IPS-20b (cell line): ENCODE results near the gene ATMIN.

ENCODE experiments used
- H3K27ac ChIP-seq: one replicate; pipeline ENCODE4 v1.5.1; 2013; ENCODE audit warnings: low read length
- H3K27me3 ChIP-seq: 2 replicates; pipeline ENCODE4 v1.6.1; 2013; ENCODE audit warnings: mild to moderate bottlenecking, low read length, inconsistent platforms; ENCODE audit not compliant: insufficient read depth
- H3K36me3 ChIP-seq: 2 replicates; pipeline ENCODE4 v1.6.1; 2013; ENCODE audit warnings: low read depth, mild to moderate bottlenecking, inconsistent platforms, low read length, moderate library complexity; ENCODE audit not compliant: insufficient read depth
- H3K4me1 ChIP-seq: 2 replicates; pipeline ENCODE4 v1.6.1; 2013; ENCODE audit warnings: mild to moderate bottlenecking, control low read depth, inconsistent platforms, low read length, moderate library complexity; ENCODE audit not compliant: insufficient read depth
- H3K4me3 ChIP-seq: 2 replicates; pipeline ENCODE4 v1.5.1; 2013; ENCODE audit warnings: mild to moderate bottlenecking, low read length, inconsistent platforms
- H3K9ac ChIP-seq: 2 replicates; pipeline ENCODE4 v1.6.1; 2013; ENCODE audit warnings: low read depth, mild to moderate bottlenecking, inconsistent platforms, low read length, moderate library complexity
- H3K9me3 ChIP-seq: 2 replicates; pipeline ENCODE4 v1.6.1; 2013; ENCODE audit warnings: mild to moderate bottlenecking, low read depth, low read length, inconsistent platforms; ENCODE audit not compliant: insufficient read depth

Gene ATMIN

GRCh38 chr16:81040842-81041241, 5.2 kb downstream of the ATMIN start:
- H3K27me3 ChIP-seq = no peaks in the 10 kb centered on the region
- H3K4me3 ChIP-seq = no peak overlapping the region
- no peaks in the 10 kb centered on the region for H3K4me1 ChIP-seq
- peaks cover 80% of the 10 kb centered on the region for H3K36me3 ChIP-seq
- no peak overlapping the region for H3K27ac ChIP-seq
- H3K9ac ChIP-seq = no peak overlapping the region
- no peaks in the 10 kb centered on the region for H3K9me3 ChIP-seq

GRCh38 chr16:81041696-81042095, 6.1 kb downstream of the ATMIN start:
- peaks cover 88% of the 10 kb centered on the region for H3K36me3 ChIP-seq
- no peak overlapping the region for H3K4me3 ChIP-seq
- no peaks in the 10 kb centered on the region for H3K27me3 ChIP-seq
- H3K9ac ChIP-seq = no peak overlapping the region
- H3K27ac ChIP-seq = no peak overlapping the region
- H3K9me3 ChIP-seq = no peaks in the 10 kb centered on the region
- no peaks in the 10 kb centered on the region for H3K4me1 ChIP-seq

DNA sequence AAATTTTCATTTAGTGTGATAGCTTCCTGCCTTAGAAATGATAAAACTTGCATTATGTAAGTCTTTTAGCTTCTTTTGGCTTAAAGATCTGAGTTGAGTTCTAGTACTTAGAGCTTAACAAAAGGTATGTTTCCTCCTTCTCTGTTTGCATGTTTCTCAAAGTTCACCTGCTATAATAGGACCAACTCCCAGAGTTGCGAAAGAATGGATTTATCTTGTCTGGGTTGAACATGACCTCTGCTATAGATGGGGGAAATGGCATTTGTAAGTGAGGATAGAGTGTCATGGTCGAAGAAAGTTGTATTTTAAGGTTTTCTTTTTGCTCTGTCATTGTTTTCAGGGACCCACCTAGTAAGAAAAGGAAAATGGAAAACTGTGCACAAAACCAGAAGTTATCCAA, 7.2 kb downstream of the ATMIN start:
- H3K36me3 ChIP-seq = peaks cover 89% of the 10 kb centered on the region
- no peak overlapping the region for H3K4me3 ChIP-seq
- H3K27ac ChIP-seq = no peak overlapping the region
- no peaks in the 10 kb centered on the region for H3K4me1 ChIP-seq
- no peak overlapping the region for H3K9ac ChIP-seq
- no peaks in the 10 kb centered on the region for H3K9me3 ChIP-seq
- H3K27me3 ChIP-seq = no peaks in the 10 kb centered on the region

GRCh38 chr16:81053761-81054160, 18.1 kb downstream of the ATMIN start:
- Histone ChIP-seq H3K4me1 (no peaks in the 10 kb centered on the region), H3K36me3 (no peaks in the 10 kb centered on the region), H3K27me3 (no peaks in the 10 kb centered on the region), H3K4me3 (no peak overlapping the region), H3K9ac (no peak overlapping the region), H3K27ac (no peak overlapping the region), H3K9me3 (peaks cover 3% of the 10 kb centered on the region; the same call in 1 of the 2 replicates)

- peaks cover 10% of the 10 kb centered on the region; the same call in 1 of the 2 replicates for H3K4me1 ChIP-seq
- H3K9ac ChIP-seq = no peak overlapping the region
- no peaks in the 10 kb centered on the region for H3K36me3 ChIP-seq
- H3K4me3 ChIP-seq = no peak overlapping the region
- no peaks in the 10 kb centered on the region for H3K9me3 ChIP-seq
- no peaks in the 10 kb centered on the region for H3K27me3 ChIP-seq
- H3K27ac ChIP-seq = no peak overlapping the region
Measured at GRCh38 chr16:81060576-81061306, 25.1 kb downstream of the ATMIN start.

- H3K36me3 ChIP-seq = no peaks in the 10 kb centered on the region
- no peaks in the 10 kb centered on the region for H3K9me3 ChIP-seq
- H3K4me1 ChIP-seq = peaks cover 10% of the 10 kb centered on the region; the same call in 1 of the 2 replicates
- no peak overlapping the region for H3K4me3 ChIP-seq
- H3K27me3 ChIP-seq = no peaks in the 10 kb centered on the region
- H3K27ac ChIP-seq = no peak overlapping the region
- no peak overlapping the region for H3K9ac ChIP-seq
Measured at GRCh38 chr16:81061307-81061640, 25.6 kb downstream of the ATMIN start.

DNA sequence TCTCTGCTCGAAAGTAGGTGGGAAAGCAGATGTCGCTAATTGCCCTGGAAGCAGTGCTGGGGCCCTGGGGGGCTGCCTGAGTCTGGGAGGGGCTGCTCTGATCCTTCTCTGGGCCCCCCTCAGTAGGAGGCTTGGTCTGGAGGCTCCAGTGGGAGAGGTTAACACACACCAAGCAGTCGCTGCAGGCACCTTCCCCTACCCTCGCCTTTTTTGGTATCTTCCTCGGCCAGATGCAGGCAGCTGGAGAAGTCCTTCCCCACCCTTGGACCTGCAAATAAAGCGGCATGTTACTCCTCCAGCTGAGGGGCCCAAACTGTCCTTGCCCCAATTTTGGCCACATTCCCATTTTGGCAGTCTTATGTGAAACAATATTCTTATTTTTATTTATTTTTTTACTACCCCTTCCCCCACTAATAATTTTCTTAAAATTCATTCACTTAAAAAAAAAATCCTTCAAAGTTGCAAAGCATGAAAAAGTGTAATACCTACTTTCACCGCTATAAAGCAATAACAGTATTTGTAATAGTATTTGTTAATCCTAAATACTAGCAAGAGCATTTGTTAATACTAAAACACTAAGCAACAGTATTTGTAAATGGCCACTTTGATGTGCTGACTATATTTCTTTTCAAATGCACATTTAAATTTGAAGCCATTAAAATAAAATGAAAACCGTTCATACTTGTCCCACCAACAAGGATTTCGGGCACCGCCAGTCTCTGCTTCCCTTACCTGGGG, 26.4 kb downstream of the ATMIN start:
- H3K9me3 ChIP-seq = no peaks in the 10 kb centered on the region
- no peak overlapping the region for H3K4me3 ChIP-seq
- H3K4me1 ChIP-seq = peaks cover 10% of the 10 kb centered on the region; the same call in 1 of the 2 replicates
- H3K9ac ChIP-seq = no peak overlapping the region
- H3K36me3 ChIP-seq = no peaks in the 10 kb centered on the region
- H3K27me3 ChIP-seq = no peaks in the 10 kb centered on the region
- no peak overlapping the region for H3K27ac ChIP-seq

DNA sequence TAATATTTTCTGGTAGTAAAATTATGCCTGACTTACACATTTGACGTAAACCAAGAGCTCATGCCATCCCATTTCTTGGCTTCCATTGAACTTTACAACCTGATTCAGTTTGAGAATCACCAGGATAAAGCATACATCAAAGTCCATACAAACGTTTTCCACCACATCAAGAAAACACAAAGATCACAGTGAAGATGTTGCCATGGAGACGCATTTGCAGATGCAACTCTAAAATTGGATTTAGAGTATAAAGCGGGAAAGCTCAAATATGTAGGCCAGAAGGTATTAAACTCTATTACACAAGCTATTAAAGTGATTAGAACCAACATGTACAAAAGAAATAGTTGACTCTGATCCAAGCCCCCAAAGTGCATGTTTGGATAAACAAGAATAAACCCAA, 31.0 kb downstream of the ATMIN start:
- no peak overlapping the region for H3K9ac ChIP-seq
- no peak overlapping the region for H3K27ac ChIP-seq
- no peaks in the 10 kb centered on the region for H3K36me3 ChIP-seq
- H3K9me3 ChIP-seq = no peaks in the 10 kb centered on the region
- H3K4me1 ChIP-seq = no peaks in the 10 kb centered on the region; the same call in 1 of the 2 replicates
- no peaks in the 10 kb centered on the region for H3K27me3 ChIP-seq
- no peak overlapping the region for H3K4me3 ChIP-seq

- Histone ChIP-seq H3K9ac (no peak overlapping the region), H3K27me3 (no peaks in the 10 kb centered on the region), H3K9me3 (no peaks in the 10 kb centered on the region), H3K36me3 (no peaks in the 10 kb centered on the region), H3K27ac (no peak overlapping the region), H3K4me3 (no peak overlapping the region), H3K4me1 (no peaks in the 10 kb centered on the region; the same call in 1 of the 2 replicates)
Measured at GRCh38 chr16:81067166-81067565, 31.5 kb downstream of the ATMIN start.

DNA sequence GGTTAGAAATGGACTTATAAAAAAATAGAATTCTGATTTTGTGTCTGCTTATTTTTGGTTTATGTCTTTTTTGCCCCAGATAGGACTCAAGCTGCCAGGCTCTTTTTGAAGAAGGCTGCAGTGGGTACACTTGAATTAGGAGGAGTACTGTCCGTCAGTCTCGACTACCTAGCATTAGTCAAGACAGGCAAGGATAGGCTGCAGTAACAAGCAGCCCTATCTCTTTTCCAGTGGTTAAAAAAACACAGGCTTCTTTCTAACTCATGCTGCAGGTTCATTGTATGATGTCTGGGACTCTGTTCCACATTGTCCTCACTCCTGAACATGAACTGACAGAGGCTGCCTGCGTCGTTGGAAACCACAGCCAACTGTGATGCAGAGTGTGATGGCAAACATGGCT, 33.4 kb downstream of the ATMIN start:
- peaks cover 12% of the 10 kb centered on the region; the same call in 1 of the 2 replicates for H3K4me1 ChIP-seq
- no peak overlapping the region for H3K4me3 ChIP-seq
- no peak overlapping the region for H3K27ac ChIP-seq
- no peaks in the 10 kb centered on the region for H3K27me3 ChIP-seq
- H3K9me3 ChIP-seq = no peaks in the 10 kb centered on the region
- H3K36me3 ChIP-seq = no peaks in the 10 kb centered on the region
- H3K9ac ChIP-seq = no peak overlapping the region

GRCh38 chr16:81070979-81071378, 35.3 kb downstream of the ATMIN start:
- Histone ChIP-seq H3K4me3 (no peak overlapping the region), H3K36me3 (no peaks in the 10 kb centered on the region), H3K9ac (no peak overlapping the region), H3K4me1 (peaks cover 12% of the 10 kb centered on the region; the same call in 1 of the 2 replicates), H3K27me3 (no peaks in the 10 kb centered on the region), H3K9me3 (no peaks in the 10 kb centered on the region), H3K27ac (no peak overlapping the region)

DNA sequence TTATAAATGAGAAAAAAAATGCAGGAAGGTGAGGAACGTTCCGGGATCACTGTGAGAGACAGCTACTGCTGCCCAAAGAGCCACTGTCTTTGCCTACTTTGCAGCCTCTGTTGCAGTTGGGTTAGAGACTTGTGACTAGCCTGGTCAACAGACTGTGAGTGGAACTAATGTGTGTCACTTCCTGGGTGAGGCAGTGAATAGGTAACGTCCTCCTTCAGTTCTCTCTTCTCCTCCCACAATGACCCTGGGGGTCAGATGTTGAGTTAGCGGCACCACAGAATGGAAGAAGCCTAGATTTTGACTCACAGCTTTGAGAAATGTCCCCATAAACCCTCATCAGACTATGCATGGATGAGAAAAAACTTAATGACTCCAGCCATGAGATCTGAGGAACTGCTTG, 36.2 kb downstream of the ATMIN start:
- H3K4me3 ChIP-seq = no peak overlapping the region
- H3K9me3 ChIP-seq = no peaks in the 10 kb centered on the region
- no peak overlapping the region for H3K27ac ChIP-seq
- H3K4me1 ChIP-seq = peaks cover 12% of the 10 kb centered on the region; the same call in 1 of the 2 replicates
- no peak overlapping the region for H3K9ac ChIP-seq
- H3K27me3 ChIP-seq = no peaks in the 10 kb centered on the region
- no peaks in the 10 kb centered on the region for H3K36me3 ChIP-seq
